Right lobe of liver (tissue), 4 donors: ENCODE results near the gene MFSD6.

Experiments used
- CTCF ChIP-seq, 4 donors: fragments of 200-600 bp in 3 of 4; fragments of 450-650 bp in 1 of 4; IDR thresholded peaks; one replicate each; pipeline versions ENCODE4 v1.5.1 to v1.8.0; 2016 to 2022; ENCODE audit warnings: antibody characterized with exemption in 4 of 4, mild to moderate bottlenecking in 2 of 4
- POLR2A ChIP-seq: fragments of 450-650 bp; IDR thresholded peaks from one replicate; pipeline ENCODE4 v1.6.1; 2017; ENCODE audit warnings: antibody characterized with exemption, mild to moderate bottlenecking
- donor health status: DM: no; HTN: no; CAD: no.
- donor health status: DM: no; HTN: no; CAD: no.
- donor health status: DM: no; HTN: yes; CAD: no.

GRCh38 chr2:190526105-190526750 is 118.1 kb downstream of the MFSD6 start:
- TF ChIP-seq CTCF (IDR thresholded peaks at IDR 0.05) (no peak), POLR2A (no peak)
